AG04450 (cell line): ENCODE data around the gene AARS1. TPM values are rescaled to one million over a fixed set of nuclear protein-coding genes. Genes with fewer than 3 reads are reported as not detected.
A peak's percentile ranks its signal among the peaks of the same experiment; 100 is the strongest.
"Not testable (repeated sequence)": the region's sequence is repeated elsewhere in the genome, so short reads cannot be mapped to it uniquely, and the experiment has no call there.

Experiments
- CTCF ChIA-PET: fragments of 300-600, 350-600 bp; formaldehyde crosslinking; extraction: SDS; loops from one replicate; lab custom pipeline; 2022; ENCODE audit warnings: antibody characterized with exemption, inconsistent platforms; lab: Charles Lee
- POLR2A ChIA-PET: fragments of 350-600 bp; formaldehyde crosslinking; extraction: SDS; loops from one replicate; lab custom pipeline; 2021; ENCODE audit warnings: antibody characterized with exemption, inconsistent platforms; lab: Yijun Ruan, JAX
- DNase-seq: peaks from one replicate; pipeline ENCODE4 v3.0.0-alpha.2; 2011; ENCODE audit warnings: low read depth, low spot score
- H3K27ac ChIP-seq: one replicate; pipeline ENCODE4 v1.5.1; 2012; ENCODE audit warnings: low read depth, low read length, control low read depth
- H3K27me3 ChIP-seq: one replicate; pipeline ENCODE4 v1.6.0; 2012; ENCODE audit warnings: low read length; ENCODE audit not compliant: control insufficient read depth, insufficient read depth
- H3K4me3 ChIP-seq: 2 replicates; pipeline ENCODE4 v1.5.1; 2011; ENCODE audit warnings: mild to moderate bottlenecking, low read depth, low read length, control low read depth
- H3K9me3 ChIP-seq: 2 replicates; pipeline ENCODE4 v1.5.1; 2012; ENCODE audit warnings: low read length; ENCODE audit not compliant: control insufficient read depth, insufficient read depth
- polyA plus RNA-seq: library from polyadenylated mRNA; depleted of rRNA; stranded (reverse); fragments of >200 nt; gene quantifications from 2 replicates; pipeline ENCODE4 v1.2.3, GENCODE V29; 2011
- TF ChIP-seq, protein P1 (sequence below): IDR thresholded peaks from 2 replicates; pipeline ENCODE4 v1.5.1; 2011; ENCODE audit warnings: low read depth, low read length, control low read depth, inconsistent platforms

Gene AARS1
- polyA plus RNA-seq, 1 experiment = 221 TPM

DNA sequence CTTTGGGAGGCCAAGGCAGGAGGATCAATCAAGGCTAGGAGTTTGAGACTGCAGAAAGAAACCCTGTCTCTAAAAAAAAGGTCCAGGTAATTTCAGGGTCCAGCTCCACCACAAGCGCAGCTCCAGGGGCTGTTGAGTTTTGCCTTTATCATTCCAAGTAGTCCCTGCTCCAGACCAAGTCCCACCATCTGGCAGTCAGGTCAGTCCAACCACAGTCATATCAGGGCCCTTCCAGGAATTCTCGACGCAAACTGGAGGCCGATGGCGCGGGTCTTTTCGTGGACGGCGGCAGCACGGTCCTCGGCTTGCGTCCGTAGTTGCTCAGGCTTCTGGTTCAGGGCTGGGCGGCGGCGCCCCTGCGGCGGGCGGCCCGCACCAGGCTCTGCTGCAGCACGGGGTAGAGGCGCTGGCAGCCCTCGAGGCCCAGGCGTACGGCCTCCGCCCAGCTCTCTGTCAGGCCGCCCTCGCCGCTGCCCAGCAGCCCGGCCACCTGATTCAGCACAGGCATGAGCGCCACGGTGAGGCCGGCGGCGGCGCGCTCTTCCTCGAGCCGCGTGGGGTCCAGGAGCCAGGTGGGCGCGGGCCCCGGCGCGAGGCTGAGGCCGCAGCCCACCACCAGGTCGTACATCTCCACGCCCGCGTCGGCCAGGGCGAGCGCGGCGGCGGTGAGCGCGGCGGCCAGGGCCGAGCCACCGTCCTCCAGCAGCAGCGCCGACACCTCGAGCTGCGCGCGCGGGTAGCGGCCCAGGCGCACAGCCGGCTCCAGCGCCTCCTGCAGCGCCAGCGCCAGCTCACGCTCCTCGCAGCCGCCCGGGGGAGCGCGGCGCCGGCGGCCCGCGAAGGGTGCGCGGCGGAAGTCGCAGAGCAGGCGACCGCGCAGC is 38.3 kb downstream of the AARS1 start:
- Histone ChIP-seq H3K27ac (no peak overlapping the region), H3K9me3 (no peaks in the 10 kb centered on the region; the same call in 1 of the 2 replicates), H3K4me3 (peak overlapping the region; percentile 58), H3K27me3 (no peaks in the 10 kb centered on the region)
- ChIA-PET CTCF (interaction anchor here (1.0 to 1.6 kb wide), 3 partner anchors 9 to 17 kb away, joined by 3 to 5 read pairs (median 5); no protein-coding TSS in a partner anchor), POLR2A (interaction anchor here (2.2 kb wide), 1 partner anchor 38 kb away, joined by 8 read pairs; the partner anchor contains the start of gene AARS1)
- DNase-seq = no peak
- TF ChIP-seq, protein P1, sequence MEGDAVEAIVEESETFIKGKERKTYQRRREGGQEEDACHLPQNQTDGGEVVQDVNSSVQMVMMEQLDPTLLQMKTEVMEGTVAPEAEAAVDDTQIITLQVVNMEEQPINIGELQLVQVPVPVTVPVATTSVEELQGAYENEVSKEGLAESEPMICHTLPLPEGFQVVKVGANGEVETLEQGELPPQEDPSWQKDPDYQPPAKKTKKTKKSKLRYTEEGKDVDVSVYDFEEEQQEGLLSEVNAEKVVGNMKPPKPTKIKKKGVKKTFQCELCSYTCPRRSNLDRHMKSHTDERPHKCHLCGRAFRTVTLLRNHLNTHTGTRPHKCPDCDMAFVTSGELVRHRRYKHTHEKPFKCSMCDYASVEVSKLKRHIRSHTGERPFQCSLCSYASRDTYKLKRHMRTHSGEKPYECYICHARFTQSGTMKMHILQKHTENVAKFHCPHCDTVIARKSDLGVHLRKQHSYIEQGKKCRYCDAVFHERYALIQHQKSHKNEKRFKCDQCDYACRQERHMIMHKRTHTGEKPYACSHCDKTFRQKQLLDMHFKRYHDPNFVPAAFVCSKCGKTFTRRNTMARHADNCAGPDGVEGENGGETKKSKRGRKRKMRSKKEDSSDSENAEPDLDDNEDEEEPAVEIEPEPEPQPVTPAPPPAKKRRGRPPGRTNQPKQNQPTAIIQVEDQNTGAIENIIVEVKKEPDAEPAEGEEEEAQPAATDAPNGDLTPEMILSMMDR = no peak

GRCh38 chr16:70249697-70250096 is 39.6 kb downstream of the AARS1 start:
- CTCF ChIA-PET = interaction anchor here (0.9 kb wide), 1 partner anchor 85 kb away, joined by 3 read pairs; no protein-coding TSS in a partner anchor
- DNase-seq, H3K27ac ChIP-seq, POLR2A ChIA-PET, H3K27me3 ChIP-seq, H3K4me3 ChIP-seq, H3K9me3 ChIP-seq: not testable (repeated sequence)

DNA sequence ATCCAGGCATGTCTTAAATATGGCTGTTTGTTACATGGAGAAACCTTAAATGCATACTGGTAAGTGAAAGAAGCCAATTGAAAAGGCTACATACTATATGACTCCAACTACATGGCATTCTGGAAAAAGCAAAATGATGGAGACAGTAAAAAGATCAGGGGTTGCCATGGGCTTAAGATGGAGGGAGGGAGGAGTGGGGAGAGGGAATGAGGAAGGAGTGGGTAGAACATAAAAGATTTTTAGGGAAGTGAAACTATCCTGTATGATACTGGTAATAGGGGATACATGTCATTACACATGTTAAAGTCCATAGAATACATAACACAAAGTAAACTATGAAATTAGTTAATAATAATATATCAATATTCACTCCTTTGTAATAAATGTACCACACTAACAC is 50.5 kb downstream of the AARS1 start:
- H3K4me3 ChIP-seq, POLR2A ChIA-PET, DNase-seq, H3K9me3 ChIP-seq, H3K27ac ChIP-seq, CTCF ChIA-PET, H3K27me3 ChIP-seq: not testable (repeated sequence)

GRCh38 chr16:70231831-70232230 is 57.5 kb downstream of the AARS1 start:
- POLR2A ChIA-PET, H3K27me3 ChIP-seq, H3K27ac ChIP-seq, H3K9me3 ChIP-seq, CTCF ChIA-PET, DNase-seq, H3K4me3 ChIP-seq: not testable (repeated sequence)

- DNase-seq, CTCF ChIA-PET, H3K27me3 ChIP-seq, H3K9me3 ChIP-seq, H3K4me3 ChIP-seq, POLR2A ChIA-PET, H3K27ac ChIP-seq: not testable (repeated sequence)
These were observed 63.3 kb downstream of the AARS1 start for GRCh38 chr16:70226024-70226423.

GRCh38 chr16:70225430-70225829 is 63.9 kb downstream of the AARS1 start:
- H3K9me3 ChIP-seq, H3K27ac ChIP-seq, CTCF ChIA-PET, DNase-seq, H3K27me3 ChIP-seq, POLR2A ChIA-PET, H3K4me3 ChIP-seq: not testable (repeated sequence)

GRCh38 chr16:70224645-70225044 is 64.7 kb downstream of the AARS1 start:
- H3K27ac ChIP-seq, POLR2A ChIA-PET, CTCF ChIA-PET, DNase-seq, H3K4me3 ChIP-seq, H3K9me3 ChIP-seq, H3K27me3 ChIP-seq: not testable (repeated sequence)

GRCh38 chr16:70223971-70224513 is 65.3 kb downstream of the AARS1 start:
- CTCF ChIA-PET = interaction anchor here (0.6 kb wide), 1 partner anchor 30 kb away, joined by 4 read pairs; no protein-coding TSS in a partner anchor
- H3K27me3 ChIP-seq, DNase-seq, H3K4me3 ChIP-seq, H3K27ac ChIP-seq, POLR2A ChIA-PET, H3K9me3 ChIP-seq: not testable (repeated sequence)

- H3K9me3 ChIP-seq, POLR2A ChIA-PET, H3K27ac ChIP-seq, CTCF ChIA-PET, H3K27me3 ChIP-seq, DNase-seq, H3K4me3 ChIP-seq: not testable (repeated sequence)
These were observed 66.1 kb downstream of the AARS1 start for GRCh38 chr16:70223216-70223615.

GRCh38 chr16:70222574-70222973 is 66.7 kb downstream of the AARS1 start:
- H3K4me3 ChIP-seq, POLR2A ChIA-PET, DNase-seq, H3K9me3 ChIP-seq, H3K27me3 ChIP-seq, H3K27ac ChIP-seq, CTCF ChIA-PET: not testable (repeated sequence)

DNA sequence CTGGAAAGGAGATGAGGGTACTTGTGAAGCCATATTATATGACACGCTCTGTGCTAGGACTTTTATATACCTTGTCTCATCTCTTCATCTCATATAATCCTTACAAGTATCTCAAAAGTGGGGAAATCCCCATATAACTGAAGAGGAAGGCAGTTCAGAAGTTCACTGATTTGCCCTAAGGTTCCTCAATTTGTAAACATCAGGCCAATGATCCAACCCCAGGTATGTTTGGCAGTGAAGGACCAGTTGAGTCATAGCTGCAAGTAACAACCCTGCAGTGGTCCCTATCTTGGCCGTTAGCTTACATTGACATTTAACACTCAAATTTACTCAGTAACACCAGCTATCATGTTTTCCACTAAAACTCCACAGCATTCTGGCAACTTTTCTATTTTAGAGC is 70.7 kb downstream of the AARS1 start:
- CTCF ChIA-PET = interaction anchor here (0.7 kb wide), 1 partner anchor 113 kb away, joined by 4 read pairs; no protein-coding TSS in a partner anchor
- H3K9me3 ChIP-seq, POLR2A ChIA-PET, H3K4me3 ChIP-seq, H3K27ac ChIP-seq, DNase-seq, H3K27me3 ChIP-seq: not testable (repeated sequence)
